WTC11 (cell line): ENCODE results near the gene CYYR1. TPM values are rescaled to one million over a fixed set of nuclear protein-coding genes. Genes with fewer than 3 reads are reported as not detected.

Experiments
- ATAC-seq: fragments of 200-7000 bp; cut with Tn5 transposase; 2 replicates; pipeline ENCODE4 v1.10.0; 2021; ENCODE audit warnings: mild to moderate bottlenecking, moderate library complexity
- CTCF ChIA-PET: fragments of 300-600 bp; sonication (Branson Sonifier 250); formaldehyde crosslinking; loops from one replicate; lab custom pipeline; 2021; ENCODE audit warnings: antibody characterized with exemption; lab: Charles Lee
- POLR2A ChIA-PET: fragments of 350-600 bp; sonication (Branson Sonifier 250); formaldehyde crosslinking; loops from one replicate; lab custom pipeline; 2021; ENCODE audit warnings: antibody characterized with exemption; lab: Charles Lee
- DNase-seq: peaks from one replicate; pipeline ENCODE4 v3.0.0; 2021; ENCODE audit warnings: low spot score
- H3K27ac Mint-ChIP-seq: 2 replicates; pipeline ENCODE4 v1.8.0; 2021; ENCODE audit warnings: mixed read lengths
- H3K27me3 Mint-ChIP-seq: 2 replicates; pipeline ENCODE4 v1.8.0; 2021; ENCODE audit warnings: low read depth, mild to moderate bottlenecking, moderate library complexity, mixed read lengths
- H3K36me3 Mint-ChIP-seq: 2 replicates; pipeline ENCODE4 v1.8.0; 2021; ENCODE audit warnings: mixed read lengths
- H3K4me1 Mint-ChIP-seq: 2 replicates; pipeline ENCODE4 v1.8.0; 2022; ENCODE audit warnings: mixed read lengths
- H3K4me3 Mint-ChIP-seq: 2 replicates; pipeline ENCODE4 v1.8.0; 2021; ENCODE audit warnings: mild to moderate bottlenecking, moderate library complexity, mixed read lengths
- H3K9me3 Mint-ChIP-seq: 2 replicates; pipeline ENCODE4 v1.8.0; 2021; ENCODE audit warnings: mixed read lengths
- CREB1 ChIP-seq: sonication (generic); formaldehyde crosslinking; IDR thresholded peaks from 2 replicates; pipeline ENCODE4 v1.8.0; 2023; ENCODE audit warnings: mild to moderate bottlenecking, missing genetic modification reagents
- CTCF ChIP-seq: fragments of 200-600 bp; IDR thresholded peaks from 2 replicates; pipeline ENCODE4 v1.8.0; 2022; ENCODE audit warnings: antibody characterized with exemption
- ELF4 ChIP-seq: sonication (generic); formaldehyde crosslinking; IDR thresholded peaks from 2 replicates; pipeline ENCODE4 v1.8.1; 2022; ENCODE audit warnings: low read depth, mild to moderate bottlenecking, moderate library complexity, missing genetic modification reagents
- FOXJ3 ChIP-seq: sonication (generic); formaldehyde crosslinking; IDR thresholded peaks from 2 replicates; pipeline ENCODE4 v1.9.0; 2021; ENCODE audit warnings: missing genetic modification reagents, mild to moderate bottlenecking, borderline replicate concordance
- HMGA2 ChIP-seq: fragments of 250-450 bp; sonication (Bioruptor Pico); IDR thresholded peaks from 2 replicates; pipeline ENCODE4 v1.4.0; 2021; ENCODE audit warnings: mild to moderate bottlenecking, moderate library complexity
- IRF1 ChIP-seq: sonication (generic); formaldehyde crosslinking; IDR thresholded peaks from 2 replicates; pipeline ENCODE4 v1.8.0; 2023; ENCODE audit warnings: missing genetic modification reagents
- JAZF1 ChIP-seq: fragments of 250-450 bp; sonication (Bioruptor Pico); IDR thresholded peaks from 2 replicates; pipeline ENCODE4 v1.9.0; 2021; ENCODE audit warnings: moderate library complexity, mild to moderate bottlenecking, inconsistent platforms
- MXD4 ChIP-seq: fragments of 250-450 bp; sonication (Bioruptor Pico); IDR thresholded peaks from 2 replicates; pipeline ENCODE4 v1.8.0; 2021; ENCODE audit warnings: mild to moderate bottlenecking, moderate library complexity, borderline replicate concordance
- NFYB ChIP-seq: sonication (generic); formaldehyde crosslinking; conservative IDR thresholded peaks from 2 replicates; pipeline ENCODE4 v1.8.0; 2022; ENCODE audit warnings: low read depth, missing genetic modification reagents
- PRRX2 ChIP-seq: fragments of 250-450 bp; sonication (Bioruptor Pico); IDR thresholded peaks from 2 replicates; pipeline ENCODE4 v1.8.0; 2021; ENCODE audit warnings: mild to moderate bottlenecking
- RELA ChIP-seq: sonication (generic); formaldehyde crosslinking; IDR thresholded peaks from 2 replicates; pipeline ENCODE4 v1.8.1; 2022; ENCODE audit warnings: missing genetic modification reagents, mild to moderate bottlenecking, borderline replicate concordance
- TEAD1 ChIP-seq: sonication (generic); formaldehyde crosslinking; IDR thresholded peaks from 2 replicates; pipeline ENCODE4 v1.8.0; 2022; ENCODE audit warnings: mild to moderate bottlenecking, missing genetic modification reagents
- TEAD4 ChIP-seq: sonication (generic); formaldehyde crosslinking; IDR thresholded peaks from 2 replicates; pipeline ENCODE4 v1.8.0; 2022; ENCODE audit warnings: mild to moderate bottlenecking, missing genetic modification reagents
- ZNF423 ChIP-seq: fragments of 250-450 bp; sonication (Bioruptor Pico); IDR thresholded peaks from 2 replicates; pipeline ENCODE4 v2.1.2; 2022; ENCODE audit warnings: mild to moderate bottlenecking, moderate library complexity
- ZNF512 ChIP-seq: sonication (generic); formaldehyde crosslinking; IDR thresholded peaks from 2 replicates; pipeline ENCODE4 v1.8.1; 2022; ENCODE audit warnings: missing genetic modification reagents, borderline replicate concordance
- ZNF671 ChIP-seq: fragments of 250-450 bp; sonication (Bioruptor Pico); IDR thresholded peaks from 2 replicates; pipeline ENCODE4 v1.8.0; 2021; ENCODE audit warnings: mild to moderate bottlenecking
- ZSCAN18 ChIP-seq: fragments of 250-450 bp; sonication (Bioruptor Pico); IDR thresholded peaks from 2 replicates; pipeline ENCODE4 v2.1.2; 2022; ENCODE audit warnings: mild to moderate bottlenecking, moderate library complexity
- total RNA-seq: library from RNA; stranded (reverse); gene quantifications from 3 replicates; pipeline ENCODE4 v1.2.3, GENCODE V29; 2021

CYYR1 gene
- total RNA-seq, 1 experiment from 2014 or later, result 29.3 TPM

GRCh38 chr21:26597981-26598380 is 24.9 kb upstream of the CYYR1 start (continued):
- TF ChIP-seq ZNF423 (CRISPR knock-in tag), result no peak

GRCh38 chr21:26597031-26597430 is 23.9 kb upstream of the CYYR1 start:
- H3K9me3 Mint-ChIP-seq, result no peaks in the 10 kb centered on the region
- TF ChIP-seq ZNF671 (CRISPR knock-in tag), result no peak
- H3K27me3 Mint-ChIP-seq, result no peaks in the 10 kb centered on the region
- H3K27ac Mint-ChIP-seq, result no peak overlapping the region
- no peak for ATAC-seq
- ChIA-PET CTCF (no interaction called here), POLR2A (no interaction called here)
- no peaks in the 10 kb centered on the region for H3K36me3 Mint-ChIP-seq
- H3K4me1 Mint-ChIP-seq, result no peaks in the 10 kb centered on the region
- DNase-seq, result no peak
- no peak overlapping the region for H3K4me3 Mint-ChIP-seq

GRCh38 chr21:26595971-26596370 is 22.9 kb upstream of the CYYR1 start:
- DNase-seq, result no peak
- POLR2A ChIA-PET, result no interaction called here
- Mint-ChIP-seq H3K4me3 (no peak overlapping the region), H3K27ac (no peak overlapping the region), H3K9me3 (no peaks in the 10 kb centered on the region), H3K36me3 (no peaks in the 10 kb centered on the region), H3K27me3 (no peaks in the 10 kb centered on the region), H3K4me1 (no peaks in the 10 kb centered on the region)
- TF ChIP-seq RELA (CRISPR knock-in tag), result no peak
- no peak for ATAC-seq
- CTCF ChIA-PET, result no interaction called here

GRCh38 chr21:26593800-26594199 is 20.7 kb upstream of the CYYR1 start:
- DNase-seq, result no peak
- H3K9me3 Mint-ChIP-seq, result no peaks in the 10 kb centered on the region
- CTCF ChIA-PET, result no interaction called here
- H3K36me3 Mint-ChIP-seq, result no peaks in the 10 kb centered on the region
- TF ChIP-seq MXD4 (CRISPR knock-in tag), result no peak
- no peak for TF ChIP-seq TEAD1
- TF ChIP-seq HMGA2 (CRISPR knock-in tag), result no peak
- TF ChIP-seq JAZF1 (CRISPR knock-in tag), result no peak
- no peak for TF ChIP-seq NFYB (CRISPR knock-in tag)
- TF ChIP-seq ZSCAN18 (CRISPR knock-in tag), result no peak
- TF ChIP-seq TEAD4 (CRISPR knock-in tag), result no peak
- TF ChIP-seq PRRX2 (CRISPR knock-in tag), result no peak
- no peak for TF ChIP-seq IRF1 (CRISPR knock-in tag)
- TF ChIP-seq CREB1 (CRISPR knock-in tag), result no peak
- TF ChIP-seq CTCF, result no peak
- no peak for TF ChIP-seq ZNF512 (CRISPR knock-in tag)
- TF ChIP-seq FOXJ3, result no peak
- TF ChIP-seq ELF4 (CRISPR knock-in tag), result no peak
- TF ChIP-seq, all 79 proteins: peak for 0
- ATAC-seq, result no peak
- Mint-ChIP-seq H3K4me3 (no peak overlapping the region), H3K27me3 (no peaks in the 10 kb centered on the region), H3K27ac (no peak overlapping the region), H3K4me1 (no peaks in the 10 kb centered on the region)
- POLR2A ChIA-PET, result no interaction called here
